DND-41 (cell line): ENCODE data around the gene MCTP2.

ENCODE experiments used
- ATAC-seq: fragments of 200-7000 bp; cut with Tn5 transposase; 3 replicates; pipeline ENCODE4 v1.9.1; 2021; ENCODE audit warnings: low read depth; ENCODE audit not compliant: insufficient read depth
- DNase-seq: peaks from one replicate; pipeline ENCODE4 v3.0.0-alpha.2; 2020
- H2AFZ ChIP-seq: 2 replicates; pipeline ENCODE4 v1.6.0; 2012; ENCODE audit warnings: low read depth, low read length
- H3K27ac ChIP-seq: 2 replicates; pipeline ENCODE4 v1.5.1; 2012; ENCODE audit warnings: low read length, inconsistent platforms
- H3K27me3 ChIP-seq: fragments of 200-600 bp; sonication (generic); 2 replicates; pipeline ENCODE4 v1.6.0; 2012; ENCODE audit warnings: low read length, mild to moderate bottlenecking, inconsistent platforms; ENCODE audit not compliant: insufficient read depth, poor library complexity
- H3K36me3 ChIP-seq: 2 replicates; pipeline ENCODE4 v1.5.1; 2012; ENCODE audit warnings: low read length, inconsistent platforms; ENCODE audit not compliant: insufficient read depth
- H3K4me1 ChIP-seq: 2 replicates; pipeline ENCODE4 v1.5.1; 2012; ENCODE audit warnings: mild to moderate bottlenecking, low read length; ENCODE audit not compliant: insufficient read depth
- H3K4me2 ChIP-seq: 2 replicates; pipeline ENCODE4 v1.6.0; 2012; ENCODE audit warnings: mild to moderate bottlenecking, moderate library complexity, low read length, inconsistent platforms; ENCODE audit not compliant: insufficient read depth
- H3K4me3 ChIP-seq, 2 experiments: fragments of 200-600 bp in 1 of 2; shearing (Covaris generic) in 1 of 2; 2 replicates each; pipeline ENCODE4 v1.5.1; 2012 to 2016; ENCODE audit warnings: inconsistent platforms in 2 of 2, low read length in 2 of 2, mild to moderate bottlenecking in 2 of 2, low read depth in 1 of 2, moderate library complexity in 1 of 2
- H3K79me2 ChIP-seq: 2 replicates; pipeline ENCODE4 v1.6.0; 2012; ENCODE audit warnings: low read length, inconsistent platforms; ENCODE audit not compliant: insufficient read depth
- H3K9ac ChIP-seq: 2 replicates; pipeline ENCODE4 v1.6.0; 2012; ENCODE audit warnings: low read depth, mild to moderate bottlenecking, inconsistent platforms, low read length, moderate library complexity
- H3K9me3 ChIP-seq: 2 replicates; pipeline ENCODE4 v1.5.1; 2012; ENCODE audit warnings: low read length, moderate library complexity, mild to moderate bottlenecking, inconsistent platforms; ENCODE audit not compliant: insufficient read depth, severe bottlenecking
- H4K20me1 ChIP-seq: 2 replicates; pipeline ENCODE4 v1.6.0; 2012; ENCODE audit warnings: low read length; ENCODE audit not compliant: insufficient read depth
- EZH2 ChIP-seq: IDR thresholded peaks from 3 replicates; pipeline ENCODE4 v1.6.1; 2012; ENCODE audit warnings: borderline replicate concordance, low read depth, mild to moderate bottlenecking, moderate library complexity, low read length, inconsistent platforms; ENCODE audit not compliant: severe bottlenecking
- TF ChIP-seq, protein P1 (sequence below): IDR thresholded peaks from 2 replicates; pipeline ENCODE4 v1.5.1; 2012; ENCODE audit warnings: borderline replicate concordance, low read length, moderate library complexity, mild to moderate bottlenecking; ENCODE audit not compliant: poor library complexity, severe bottlenecking; ENCODE audit errors: extremely low read depth

The MCTP2 gene

GRCh38 chr15:94317211-94317610, 85.8 kb downstream of the MCTP2 start:
- no peak for TF ChIP-seq EZH2
- TF ChIP-seq, protein P1, sequence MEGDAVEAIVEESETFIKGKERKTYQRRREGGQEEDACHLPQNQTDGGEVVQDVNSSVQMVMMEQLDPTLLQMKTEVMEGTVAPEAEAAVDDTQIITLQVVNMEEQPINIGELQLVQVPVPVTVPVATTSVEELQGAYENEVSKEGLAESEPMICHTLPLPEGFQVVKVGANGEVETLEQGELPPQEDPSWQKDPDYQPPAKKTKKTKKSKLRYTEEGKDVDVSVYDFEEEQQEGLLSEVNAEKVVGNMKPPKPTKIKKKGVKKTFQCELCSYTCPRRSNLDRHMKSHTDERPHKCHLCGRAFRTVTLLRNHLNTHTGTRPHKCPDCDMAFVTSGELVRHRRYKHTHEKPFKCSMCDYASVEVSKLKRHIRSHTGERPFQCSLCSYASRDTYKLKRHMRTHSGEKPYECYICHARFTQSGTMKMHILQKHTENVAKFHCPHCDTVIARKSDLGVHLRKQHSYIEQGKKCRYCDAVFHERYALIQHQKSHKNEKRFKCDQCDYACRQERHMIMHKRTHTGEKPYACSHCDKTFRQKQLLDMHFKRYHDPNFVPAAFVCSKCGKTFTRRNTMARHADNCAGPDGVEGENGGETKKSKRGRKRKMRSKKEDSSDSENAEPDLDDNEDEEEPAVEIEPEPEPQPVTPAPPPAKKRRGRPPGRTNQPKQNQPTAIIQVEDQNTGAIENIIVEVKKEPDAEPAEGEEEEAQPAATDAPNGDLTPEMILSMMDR: no peak
- no peaks in the 10 kb centered on the region for H3K4me1 ChIP-seq
- no peaks in the 10 kb centered on the region for H4K20me1 ChIP-seq
- H3K27me3 ChIP-seq: no peaks in the 10 kb centered on the region
- no peaks in the 10 kb centered on the region for H3K9me3 ChIP-seq
- H3K79me2 ChIP-seq: no peaks in the 10 kb centered on the region
- no peak for DNase-seq
- ATAC-seq: no peak
- H3K4me3 ChIP-seq: no peak overlapping the region
- no peak overlapping the region for H2AFZ ChIP-seq
- H3K9ac ChIP-seq: no peak overlapping the region
- H3K4me2 ChIP-seq: no peak overlapping the region
- peaks cover 11% of the 10 kb centered on the region; the same call in 1 of the 2 replicates for H3K36me3 ChIP-seq
- no peak overlapping the region for H3K27ac ChIP-seq

- Histone ChIP-seq H3K4me3 (no peak overlapping the region), H3K4me2 (no peak overlapping the region), H3K27ac (no peak overlapping the region), H3K79me2 (no peaks in the 10 kb centered on the region), H3K27me3 (no peaks in the 10 kb centered on the region), H4K20me1 (no peaks in the 10 kb centered on the region), H3K9me3 (no peaks in the 10 kb centered on the region), H2AFZ (no peak overlapping the region), H3K4me1 (peaks cover 3% of the 10 kb centered on the region), H3K36me3 (peaks cover 4% of the 10 kb centered on the region; the same call in 1 of the 2 replicates), H3K9ac (no peak overlapping the region)
- DNase-seq (no peak), ATAC-seq (no peak)
- TF ChIP-seq, protein P1: no peak
- no peak for TF ChIP-seq EZH2
Measured at GRCh38 chr15:94322141-94322540, 90.8 kb downstream of the MCTP2 start.

- TF ChIP-seq EZH2: no peak
- TF ChIP-seq, protein P1: no peak
- Histone ChIP-seq H3K9me3 (no peaks in the 10 kb centered on the region), H3K79me2 (no peaks in the 10 kb centered on the region), H3K27ac (no peak overlapping the region), H3K4me3 (no peak overlapping the region), H2AFZ (no peak overlapping the region), H3K27me3 (no peaks in the 10 kb centered on the region), H4K20me1 (no peaks in the 10 kb centered on the region), H3K36me3 (no peaks in the 10 kb centered on the region), H3K4me1 (peaks cover 3% of the 10 kb centered on the region), H3K9ac (no peak overlapping the region), H3K4me2 (no peak overlapping the region)
- ATAC-seq: no peak
- no peak for DNase-seq
Measured at GRCh38 chr15:94323076-94323475, 91.7 kb downstream of the MCTP2 start.
